NCI-H446 (cell line): ENCODE measurements around the gene MESD.

ENCODE experiments used
- DNase-seq, 2 experiments: peaks; one replicate each; lab custom pipeline; 2025; lab: John Stamatoyannopoulos, UW

Gene MESD

GRCh38 chr15:80904998-80905397 lies 84.6 kb downstream of the MESD start:
- no peak for DNase-seq

DNA sequence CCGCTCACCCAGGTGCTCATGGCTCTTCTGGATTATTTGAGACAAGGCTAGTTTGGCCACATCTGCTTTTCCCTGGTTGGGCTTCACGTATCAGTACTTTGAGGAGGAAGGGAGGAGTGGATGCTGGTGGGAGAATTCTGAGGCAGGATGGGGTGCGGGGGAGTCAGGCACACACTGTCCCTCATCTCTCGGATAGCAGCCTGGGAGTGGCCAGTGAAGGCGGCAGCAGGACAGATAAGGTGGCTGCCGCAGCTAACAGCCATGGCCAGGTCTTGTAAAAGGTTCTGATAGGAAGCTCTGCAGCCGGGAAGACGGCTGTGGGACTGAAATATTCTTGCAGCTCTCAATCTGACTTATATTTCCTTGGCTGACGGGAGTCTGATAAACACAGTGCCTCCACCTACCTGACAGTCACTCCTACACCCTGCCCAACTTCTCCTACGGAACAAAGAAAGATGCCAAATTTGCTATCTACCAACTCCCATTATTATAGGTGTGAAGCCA lies 87.3 kb downstream of the MESD start:
- no peak for DNase-seq

DNA sequence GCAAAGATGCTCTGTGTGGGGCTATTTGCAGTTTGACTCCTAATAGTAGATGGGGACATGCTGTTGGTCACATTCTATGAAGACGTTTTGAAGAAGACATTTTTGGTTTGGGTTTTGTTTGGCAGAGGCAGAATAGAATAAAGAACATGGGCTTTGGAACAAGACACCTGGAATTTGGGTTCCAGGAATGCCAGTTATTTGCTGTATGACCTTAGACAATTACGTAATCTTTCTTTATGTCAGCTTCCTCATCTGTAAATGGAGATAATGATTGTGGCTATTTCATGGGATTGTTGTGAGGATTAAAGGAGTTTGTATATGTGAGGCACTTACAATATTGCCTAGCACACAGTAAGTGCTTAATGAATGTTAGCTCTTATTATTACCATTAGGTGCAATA lies 91.6 kb downstream of the MESD start:
- no peak for DNase-seq
